Heart left ventricle (tissue), 16 donors: ENCODE data around the gene CBLIF. TPM values are rescaled to one million over a fixed set of nuclear protein-coding genes. Genes with fewer than 3 reads are reported as not detected.

Source experiments
- ATAC-seq, 4 donors: fragments of 200-7000 bp; cut with Tn5 transposase; one replicate each; pipeline ENCODE4 v1.9.1; 2020 to 2022; ENCODE audit warnings: moderate library complexity in 4 of 4, mild to moderate bottlenecking in 3 of 4, moderate number of reproducible peaks in 1 of 4
- DNase-seq, 5 donors: peaks; one replicate each; pipeline ENCODE4 v3.0.0-alpha.2; 2020
- H3K27ac ChIP-seq, 12 donors: fragments of 200-600 bp; sonication (generic) in 4 of 12; one replicate each; pipeline versions ENCODE4 v1.5.0 to v1.8.0; 2016 to 2022; ENCODE audit warnings: mild to moderate bottlenecking in 2 of 12
- H3K27me3 ChIP-seq, 9 donors: fragments of 200-600 bp; sonication (generic) in 2 of 9; one replicate each; pipeline versions ENCODE4 v1.5.1 to v1.8.0; 2016 to 2022; ENCODE audit warnings: mild to moderate bottlenecking in 3 of 9
- H3K36me3 ChIP-seq, 9 donors: fragments of 200-600 bp; sonication (generic) in 2 of 9; one replicate each; pipeline versions ENCODE4 v1.5.0 to v1.8.0; 2018 to 2022; ENCODE audit warnings: mild to moderate bottlenecking in 2 of 9
- H3K4me1 ChIP-seq, 12 donors: fragments of 200-600 bp; sonication (generic) in 4 of 12; one replicate each; pipeline versions ENCODE4 v1.5.0 to v1.8.0; 2016 to 2022; ENCODE audit warnings: mild to moderate bottlenecking in 3 of 12
- H3K4me3 ChIP-seq, 12 donors: fragments of 200-600 bp; sonication (generic) in 4 of 12; one replicate each; pipeline versions ENCODE4 v1.5.0 to v1.8.0; 2017 to 2022; ENCODE audit warnings: mild to moderate bottlenecking in 9 of 12, moderate library complexity in 4 of 12
- H3K9me3 ChIP-seq, 12 donors: fragments of 200-600 bp; sonication (generic) in 4 of 12; one replicate each; pipeline versions ENCODE4 v1.5.0 to v1.8.0; 2016 to 2022; ENCODE audit warnings: mild to moderate bottlenecking in 1 of 12
- CTCF ChIP-seq, 12 donors: fragments of 200-600 bp; sonication (generic) in 4 of 12; IDR thresholded peaks; one replicate each; pipeline versions ENCODE4 v1.5.0 to v1.8.0; 2018 to 2022; ENCODE audit warnings: antibody characterized with exemption in 12 of 12, mild to moderate bottlenecking in 5 of 12
- POLR2A ChIP-seq, 2 donors: fragments of 450-650 bp; IDR thresholded peaks; one replicate each; pipeline ENCODE4 v1.6.1; 2017; ENCODE audit warnings: antibody characterized with exemption in 2 of 2, mild to moderate bottlenecking in 2 of 2, moderate library complexity in 2 of 2
- WGBS, 4 donors: extraction: QIAGEN DNeasy Blood & Tissue Kit in 2 of 4; methylation state at CpG; one replicate each; pipeline versions ENCODE4 v1.1.5 to v1.1.7; 2013 to 2018; 5-methylcytosine and 5-hydroxymethylcytosine counted together
- intact Hi-C, 10 donors: fragments of 100-400 bp; cut with DNase I; formaldehyde crosslinking; loops; one replicate each; pipeline versions ENCODE4 v1.11.1 to v1.14.2; 2022
- polyA plus RNA-seq, 2 donors: library from polyadenylated mRNA; stranded (reverse); fragments of 200-250 nt; gene quantifications; one replicate each; pipeline ENCODE4 v1.2.3, GENCODE V29; 2013
- total RNA-seq, 9 donors: library from RNA; depleted of rRNA in 2 of 9; stranded (reverse); fragments of >200 nt in 2 of 9; fragmentation: NEBNext Ultra II Directional in 3 of 9; extraction: Animal tissue kit (Norgen Biotek cat#: 25700) in 3 of 9; gene quantifications; one replicate each; pipeline versions ENCODE4 v1.1.0 to v1.2.4, GENCODE V29; 2016 to 2023
- donor health status: ischemic (EF 13 %, LVEDD 7.1; RV severe dilation, severe dysfunction).
- donor health status: healthy with polysubstance abuse.
- donor health status: DM: no; HTN: yes; CAD: no.
- donor health status: DM: no; HTN: no; CAD: no.
- donor health status: ischemic (EF 25% LVEDD 6.9; RV normal size, moderate dysfunction).
- donor health status: ischemic (EF 25% LVEDD 5.7; RV mildly dilated, moderate dysfunction).
- donor health status: healthy.
- donor health status: DM: yes; HTN: yes; CAD: no.
- donor health status: ischemic (EF 35%, LVEDD 5.7; RV mildly dilated, moderate dysfunction).
- donor health status: nonischemic (EF 11% LVEDD 7.7; RV severe dilation, severe dysfunction).
- donor health status: DM: yes; HTN: yes; CAD: no.
- donor health status: PGD.
- donor health status: ischemic (EF 29% LVEDD 5.4; RV normal size, mild dysfunction).
- donor health status: nonischemic (EF 23%, LVEDD 6.1; RV moderate dilation, normal function).

CBLIF gene
- total and polyA plus RNA-seq, 11 donors: not detected

- peaks cover 0 to 4% (median 0%) of the 10 kb centered on the region in 12 donors for H3K9me3 ChIP-seq
- no peak for DNase-seq
- H3K4me1 ChIP-seq: no peaks in the 10 kb centered on the region
- H3K36me3 ChIP-seq: no peaks in the 10 kb centered on the region
- H3K27me3 ChIP-seq: no peaks in the 10 kb centered on the region
- ATAC-seq: no peak
- WGBS, 4 donors: 88 to 90% (median 89%) methylated on average over 9 of the region's 9 CpGs
- intact Hi-C loops: no loop called here
- H3K27ac ChIP-seq: no peak overlapping the region
- no peak overlapping the region for H3K4me3 ChIP-seq
- TF ChIP-seq POLR2A (IDR thresholded peaks at IDR 0.05) (no peak), CTCF (IDR thresholded peaks at IDR 0.05) (no peak)
These were observed 30.7 kb upstream of the CBLIF start for GRCh38 chr11:59875856-59876519.

GRCh38 chr11:59872076-59872475 lies 26.8 kb upstream of the CBLIF start:
- DNase-seq (no peak), ATAC-seq (no peak)
- Histone ChIP-seq H3K4me3 (no peak overlapping the region), H3K4me1 (no peaks in the 10 kb centered on the region), H3K36me3 (no peaks in the 10 kb centered on the region), H3K27me3 (no peaks in the 10 kb centered on the region), H3K9me3 (peaks cover 0 to 12% (median 0%) of the 10 kb centered on the region in 12 donors), H3K27ac (no peak overlapping the region)
- TF ChIP-seq CTCF (IDR thresholded peaks at IDR 0.05) (no peak), POLR2A (IDR thresholded peaks at IDR 0.05) (no peak)
- intact Hi-C loops: no loop called here

- DNase-seq (no peak), ATAC-seq (no peak)
- intact Hi-C loops: no loop called here
- no peaks in the 10 kb centered on the region for H3K36me3 ChIP-seq
- no peak overlapping the region for H3K27ac ChIP-seq
- no peak overlapping the region for H3K4me3 ChIP-seq
- WGBS, 4 donors: 77 to 88% (median 84%) methylated on average over 2 of the region's 2 CpGs
- peaks cover 0 to 12% (median 0%) of the 10 kb centered on the region in 12 donors for H3K9me3 ChIP-seq
- H3K27me3 ChIP-seq: no peaks in the 10 kb centered on the region
- H3K4me1 ChIP-seq: no peaks in the 10 kb centered on the region
- TF ChIP-seq CTCF (IDR thresholded peaks at IDR 0.05) (no peak), POLR2A (IDR thresholded peaks at IDR 0.05) (no peak)
These were observed 22.6 kb upstream of the CBLIF start for GRCh38 chr11:59867946-59868345.

- Histone ChIP-seq H3K27me3 (no peaks in the 10 kb centered on the region), H3K36me3 (no peaks in the 10 kb centered on the region), H3K4me3 (no peak overlapping the region), H3K4me1 (no peaks in the 10 kb centered on the region), H3K27ac (no peak overlapping the region), H3K9me3 (peaks cover 0 to 12% (median 0%) of the 10 kb centered on the region in 12 donors)
- ATAC-seq (no peak), DNase-seq (no peak)
- intact Hi-C loops: no loop called here
- no peak for TF ChIP-seq CTCF (IDR thresholded peaks at IDR 0.05)
- TF ChIP-seq POLR2A (IDR thresholded peaks at IDR 0.05): no peak
- 68 to 88% (median 81%) methylated on average over 1 of the region's 1 CpG for WGBS, 4 donors
These were observed 21.5 kb upstream of the CBLIF start for GRCh38 chr11:59866836-59867235.
